ENCODE data around the gene NAT8L. TPM values are rescaled to one million over a fixed set of nuclear protein-coding genes. Genes with fewer than 3 reads are reported as not detected.

The NAT8L gene
- total and polyA plus RNA-seq, 8 donors = 0.31 to 0.73 (median 0.50) TPM; not detected in 4

- H3K36me3 ChIP-seq = no peaks in the 10 kb centered on the region
- no peaks in the 10 kb centered on the region for H3K4me1 ChIP-seq
- no peak overlapping the region for H3K4me3 ChIP-seq
- no peaks in the 10 kb centered on the region for H3K9me3 ChIP-seq
- DNase-seq = no peak
- intact Hi-C loops (cut with DNase I; ENCODE audit: low total_unique reads) = no loop called here
- no peak overlapping the region for H3K27ac ChIP-seq
- H3K27me3 ChIP-seq = peaks cover 0 to 29% (median 0%) of the 10 kb centered on the region in 3 donors
- WGBS, 5 donors = 86 to 88% (median 88%) methylated on average over 15 to 20 of the region's 20 CpGs
- TF ChIP-seq EP300 (IDR thresholded peaks at IDR 0.05) (no peak), POLR2A (IDR thresholded peaks at IDR 0.05) (no peak), POLR2AphosphoS5 (IDR thresholded peaks at IDR 0.05) (no peak)
- TF ChIP-seq, protein P1, sequence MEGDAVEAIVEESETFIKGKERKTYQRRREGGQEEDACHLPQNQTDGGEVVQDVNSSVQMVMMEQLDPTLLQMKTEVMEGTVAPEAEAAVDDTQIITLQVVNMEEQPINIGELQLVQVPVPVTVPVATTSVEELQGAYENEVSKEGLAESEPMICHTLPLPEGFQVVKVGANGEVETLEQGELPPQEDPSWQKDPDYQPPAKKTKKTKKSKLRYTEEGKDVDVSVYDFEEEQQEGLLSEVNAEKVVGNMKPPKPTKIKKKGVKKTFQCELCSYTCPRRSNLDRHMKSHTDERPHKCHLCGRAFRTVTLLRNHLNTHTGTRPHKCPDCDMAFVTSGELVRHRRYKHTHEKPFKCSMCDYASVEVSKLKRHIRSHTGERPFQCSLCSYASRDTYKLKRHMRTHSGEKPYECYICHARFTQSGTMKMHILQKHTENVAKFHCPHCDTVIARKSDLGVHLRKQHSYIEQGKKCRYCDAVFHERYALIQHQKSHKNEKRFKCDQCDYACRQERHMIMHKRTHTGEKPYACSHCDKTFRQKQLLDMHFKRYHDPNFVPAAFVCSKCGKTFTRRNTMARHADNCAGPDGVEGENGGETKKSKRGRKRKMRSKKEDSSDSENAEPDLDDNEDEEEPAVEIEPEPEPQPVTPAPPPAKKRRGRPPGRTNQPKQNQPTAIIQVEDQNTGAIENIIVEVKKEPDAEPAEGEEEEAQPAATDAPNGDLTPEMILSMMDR (IDR thresholded peaks at IDR 0.05) = no peak
Observed at GRCh38 chr4:2072971-2073807, 14.1 kb downstream of the NAT8L start.

- H3K9me3 ChIP-seq = no peaks in the 10 kb centered on the region
- no peak for TF ChIP-seq POLR2AphosphoS5 (IDR thresholded peaks at IDR 0.05)
- no peak for TF ChIP-seq EP300 (IDR thresholded peaks at IDR 0.05)
- TF ChIP-seq POLR2A (IDR thresholded peaks at IDR 0.05) = no peak
- TF ChIP-seq, protein P1 (IDR thresholded peaks at IDR 0.05) = no peak
- 65 to 85% (median 79%) methylated on average over 8 to 20 of the region's 20 CpGs for WGBS, 5 donors
Observed at GRCh38 chr4:2073808-2074481, 14.8 kb downstream of the NAT8L start.

GRCh38 chr4:2074588-2074987 lies 15.5 kb downstream of the NAT8L start:
- WGBS, 5 donors = 79 to 93% (median 85%) methylated on average over 3 to 11 of the region's 11 CpGs
- no peaks in the 10 kb centered on the region for H3K36me3 ChIP-seq
- no peak overlapping the region for H3K27ac ChIP-seq
- intact Hi-C loops (cut with DNase I; ENCODE audit: low total_unique reads) = no loop called here
- H3K4me3 ChIP-seq = no peak overlapping the region
- H3K4me1 ChIP-seq = no peaks in the 10 kb centered on the region
- DNase-seq = no peak
- peaks cover 0 to 17% (median 0%) of the 10 kb centered on the region in 3 donors for H3K27me3 ChIP-seq
- H3K9me3 ChIP-seq = no peaks in the 10 kb centered on the region
- TF ChIP-seq POLR2A (IDR thresholded peaks at IDR 0.05) = no peak
- no peak for TF ChIP-seq POLR2AphosphoS5 (IDR thresholded peaks at IDR 0.05)
- TF ChIP-seq, protein P1 (IDR thresholded peaks at IDR 0.05) = no peak
- TF ChIP-seq EP300 (IDR thresholded peaks at IDR 0.05) = no peak

More at GRCh38 chr4:2073808-2074481, 14.8 kb downstream of the NAT8L start:
- no peak overlapping the region for H3K27ac ChIP-seq
- no peak for DNase-seq
- H3K36me3 ChIP-seq = no peaks in the 10 kb centered on the region
- H3K4me1 ChIP-seq = no peaks in the 10 kb centered on the region
- H3K27me3 ChIP-seq = peaks cover 0 to 23% (median 0%) of the 10 kb centered on the region in 3 donors
- no peak overlapping the region for H3K4me3 ChIP-seq
- intact Hi-C loops (cut with DNase I; ENCODE audit: low total_unique reads) = no loop called here

DNA sequence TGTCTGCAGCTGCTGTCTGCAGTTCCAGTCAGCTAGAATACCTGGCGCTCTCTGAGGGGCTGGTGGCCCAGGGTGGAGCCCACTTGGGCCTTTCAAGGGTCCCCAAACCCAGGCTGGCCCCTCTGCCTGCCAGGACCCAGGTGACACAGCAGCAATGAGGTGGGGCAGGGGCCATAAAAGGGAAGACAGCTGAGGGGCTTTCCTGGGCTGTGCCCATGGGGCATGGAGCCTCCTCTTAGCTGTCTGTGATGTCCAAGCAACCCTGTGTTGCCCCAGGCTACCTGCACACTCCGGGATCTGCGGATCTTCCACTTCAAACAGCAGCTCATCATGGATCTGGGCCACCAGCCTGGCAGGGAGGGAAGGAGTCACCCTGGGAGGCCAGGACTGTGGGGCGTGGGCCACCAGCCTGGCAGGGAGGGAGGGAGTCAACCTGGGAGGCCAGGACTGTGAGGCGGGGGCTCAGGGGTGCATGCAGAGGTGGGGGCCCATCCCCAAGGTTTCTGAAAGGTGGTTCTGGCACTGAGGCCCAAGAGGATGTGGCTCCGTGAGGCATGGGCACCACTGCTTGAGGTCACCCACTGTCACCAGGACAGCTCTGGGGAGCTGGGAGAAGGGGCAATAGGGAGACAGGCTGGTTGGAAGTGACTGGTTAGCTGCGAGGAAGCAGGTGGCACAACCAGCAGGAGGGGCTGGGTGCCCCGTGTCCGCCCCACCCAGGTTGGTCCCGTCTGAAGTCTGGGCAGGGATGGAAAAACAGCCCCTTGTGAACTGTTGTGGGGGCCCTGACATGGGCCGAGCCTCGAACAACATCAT lies 16.3 kb downstream of the NAT8L start:
- H3K27me3 ChIP-seq = peaks cover 0 to 10% (median 0%) of the 10 kb centered on the region in 3 donors
- no peaks in the 10 kb centered on the region for H3K36me3 ChIP-seq
- intact Hi-C loops (cut with DNase I; ENCODE audit: low total_unique reads) = no loop called here
- WGBS, 5 donors = 82 to 97% (median 90%) methylated on average over 11 to 12 of the region's 12 CpGs
- H3K27ac ChIP-seq = no peak overlapping the region
- H3K4me3 ChIP-seq = no peak overlapping the region
- DNase-seq = no peak
- TF ChIP-seq POLR2A (IDR thresholded peaks at IDR 0.05) = no peak
- TF ChIP-seq, protein P1 (IDR thresholded peaks at IDR 0.05) = no peak
- no peak for TF ChIP-seq EP300 (IDR thresholded peaks at IDR 0.05)
- no peak for TF ChIP-seq POLR2AphosphoS5 (IDR thresholded peaks at IDR 0.05)
- no peaks in the 10 kb centered on the region for H3K4me1 ChIP-seq
- no peaks in the 10 kb centered on the region for H3K9me3 ChIP-seq
